GM19240 (cell line): ENCODE data around the gene SLC4A1AP.
"Not testable (repeated sequence)": the region's sequence is repeated elsewhere in the genome, so short reads cannot be mapped to it uniquely, and the experiment has no call there.

Experiments used
- DNase-seq: peaks from one replicate; pipeline ENCODE4 v3.0.0; 2011; ENCODE audit warnings: low spot score; ENCODE audit not compliant: insufficient read length

SLC4A1AP gene

DNA sequence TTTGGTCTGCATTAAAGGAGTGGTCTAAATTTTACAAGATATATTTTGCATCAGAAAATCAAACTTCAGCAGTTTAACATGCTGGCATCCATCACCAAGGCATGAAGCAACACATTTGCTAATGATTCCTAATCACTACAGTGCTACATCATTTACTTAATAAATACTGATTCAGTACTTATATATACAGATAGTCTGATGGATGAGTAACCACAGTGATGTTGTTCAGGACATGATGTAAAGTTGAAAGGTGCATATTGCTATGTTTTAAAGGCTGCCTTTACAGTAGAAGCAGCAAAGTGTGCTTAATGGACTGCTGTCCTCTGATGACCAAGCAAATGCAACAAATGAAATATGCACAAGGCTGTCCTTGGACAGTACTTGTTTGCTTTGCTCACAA is 11.3 kb upstream of the SLC4A1AP start:
- no peak for DNase-seq

DNA sequence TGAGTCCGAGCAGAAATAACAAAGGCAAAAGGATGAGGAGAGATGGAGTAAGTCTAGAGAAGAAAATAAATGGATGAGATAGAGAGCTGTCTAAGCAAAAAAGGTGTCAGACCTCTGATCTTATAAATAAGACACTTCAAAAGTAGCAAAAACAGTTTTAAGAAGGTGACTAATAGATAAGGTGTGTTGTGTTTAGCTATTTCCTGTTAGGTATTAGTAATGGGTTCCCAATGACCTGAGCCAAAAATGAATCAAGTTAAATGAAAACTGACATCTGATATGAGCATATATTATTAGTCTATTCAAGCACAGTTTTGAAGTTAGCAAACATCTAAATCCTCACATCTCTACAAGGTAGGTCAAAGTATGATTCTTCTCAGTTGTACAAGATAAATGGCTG is 10.9 kb upstream of the SLC4A1AP start:
- no peak for DNase-seq

DNA sequence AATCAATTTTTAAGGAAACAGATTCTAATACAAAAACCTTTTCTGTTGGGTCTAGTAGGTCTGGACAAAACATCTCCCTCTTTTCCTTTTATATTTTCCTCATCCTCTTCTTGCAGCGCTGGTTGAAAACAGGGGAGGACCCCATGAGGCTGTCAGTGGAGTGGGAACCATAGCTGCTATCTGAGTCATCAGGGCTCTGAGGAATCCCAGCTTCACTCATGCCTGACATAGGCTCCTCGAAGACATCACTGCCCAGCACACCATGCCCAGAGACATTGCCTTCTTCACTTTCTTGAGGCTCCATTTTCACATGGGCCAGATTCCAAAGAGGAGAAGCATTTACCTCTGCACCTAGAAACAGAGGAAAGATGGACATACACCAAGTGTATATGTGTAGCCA is 10.3 kb upstream of the SLC4A1AP start:
- DNase-seq = no peak

DNA sequence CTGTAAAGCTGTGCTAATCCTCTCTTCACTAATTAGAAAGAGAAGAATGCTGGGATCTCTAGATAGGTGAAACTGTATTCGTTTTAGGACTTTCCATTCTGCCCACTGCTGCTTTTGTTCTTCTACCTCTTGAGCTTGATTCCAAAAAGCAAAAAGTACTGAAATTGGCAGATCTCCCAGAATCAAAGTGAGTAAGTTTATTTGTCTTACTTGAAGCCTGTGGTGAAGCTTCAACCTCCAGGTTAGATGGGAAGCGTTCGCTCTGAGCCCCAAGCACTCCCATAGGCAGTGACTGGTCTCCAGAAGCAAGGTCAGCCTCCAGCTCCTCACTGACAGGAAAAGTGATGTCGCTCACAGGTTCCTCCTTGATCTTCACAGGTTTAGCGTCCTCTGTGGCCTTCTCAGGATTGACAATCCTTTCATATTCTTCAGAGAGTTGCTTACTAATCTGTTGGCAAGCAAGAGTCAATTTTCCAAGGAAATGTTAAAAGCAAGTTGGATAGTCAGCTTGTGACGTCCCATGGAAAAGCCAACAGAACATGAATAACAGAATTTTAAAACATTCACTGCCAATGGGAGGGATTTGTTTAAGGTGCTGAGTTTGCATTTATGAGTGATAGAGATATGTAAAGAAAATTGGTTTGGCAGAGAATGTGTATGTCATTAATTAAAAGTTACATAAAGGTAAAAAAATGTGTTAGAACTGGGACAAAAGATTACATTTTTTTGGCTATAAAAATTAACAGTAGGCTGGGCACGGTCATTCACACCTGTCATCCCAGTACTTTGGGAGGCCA is 8.3 kb upstream of the SLC4A1AP start:
- DNase-seq = no peak

DNA sequence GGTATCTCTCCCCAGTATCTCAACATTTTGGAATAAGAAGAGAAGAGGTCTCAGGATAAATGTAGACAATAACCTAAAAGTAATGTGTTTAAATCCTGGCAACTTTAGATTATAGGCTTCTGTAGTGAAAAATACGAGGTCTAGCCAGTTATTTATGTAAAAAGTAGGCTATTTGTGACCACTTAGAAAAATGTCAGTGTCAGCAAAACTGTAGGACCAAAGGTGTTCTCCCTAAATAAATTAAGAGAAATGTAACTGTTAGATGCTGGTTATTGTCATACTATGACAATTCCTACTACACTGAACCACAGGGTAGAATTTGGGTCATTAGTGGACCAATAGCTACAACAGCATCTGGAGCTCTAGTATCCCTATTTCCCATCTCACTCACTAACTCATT is 2.3 kb upstream of the SLC4A1AP start:
- no peak for DNase-seq

DNA sequence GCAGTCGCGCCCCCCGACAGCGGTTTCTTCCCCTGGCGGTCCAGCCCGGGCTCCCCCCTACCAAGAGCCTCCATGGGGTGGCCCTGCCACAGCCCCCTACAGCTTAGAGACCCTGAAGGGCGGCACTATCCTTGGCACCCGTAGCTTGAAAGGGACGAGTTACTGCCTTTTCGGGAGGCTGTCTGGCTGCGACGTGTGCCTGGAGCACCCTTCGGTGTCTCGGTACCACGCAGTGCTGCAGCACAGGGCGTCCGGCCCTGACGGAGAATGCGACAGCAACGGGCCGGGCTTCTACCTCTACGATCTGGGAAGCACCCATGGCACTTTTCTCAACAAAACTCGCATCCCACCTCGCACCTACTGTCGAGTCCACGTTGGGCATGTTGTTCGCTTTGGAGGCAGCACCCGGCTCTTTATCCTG is 475 bp downstream of the SLC4A1AP start:
- no peak for DNase-seq

DNA sequence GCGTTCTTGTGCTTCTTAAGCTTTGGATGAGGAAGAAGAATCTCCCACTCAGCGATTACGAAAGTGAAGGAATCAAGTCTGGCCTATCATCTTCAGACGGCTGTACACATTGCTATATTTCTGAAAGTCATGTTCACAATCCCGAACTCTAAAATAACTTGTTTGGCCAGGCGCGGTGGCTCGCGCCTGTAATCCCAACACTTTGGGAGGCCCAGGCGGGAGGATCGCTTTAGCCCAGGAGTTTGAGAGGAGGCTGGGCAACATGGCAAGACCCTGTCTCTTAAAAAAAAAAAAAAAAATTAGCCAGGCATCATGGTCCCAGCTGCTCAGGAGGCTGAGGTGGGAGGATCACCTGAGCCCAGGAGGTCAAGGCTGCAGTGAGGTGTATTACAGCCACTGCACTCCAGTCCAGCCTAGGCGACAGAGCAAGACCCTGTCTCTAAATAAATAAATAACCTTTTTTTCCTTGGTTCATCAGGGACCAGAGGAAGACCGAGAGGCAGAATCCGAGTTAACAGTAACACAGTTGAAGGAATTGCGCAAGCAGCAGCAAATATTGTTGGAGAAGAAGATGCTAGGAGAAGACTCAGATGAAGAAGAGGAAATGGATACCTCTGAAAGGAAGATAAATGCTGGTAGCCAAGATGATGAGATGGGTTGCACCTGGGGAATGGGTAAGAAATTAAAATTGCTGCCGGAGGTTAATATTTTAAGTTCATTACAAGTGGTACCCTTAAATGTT is 1.1 kb downstream of the SLC4A1AP start:
- DNase-seq = no peak

DNA sequence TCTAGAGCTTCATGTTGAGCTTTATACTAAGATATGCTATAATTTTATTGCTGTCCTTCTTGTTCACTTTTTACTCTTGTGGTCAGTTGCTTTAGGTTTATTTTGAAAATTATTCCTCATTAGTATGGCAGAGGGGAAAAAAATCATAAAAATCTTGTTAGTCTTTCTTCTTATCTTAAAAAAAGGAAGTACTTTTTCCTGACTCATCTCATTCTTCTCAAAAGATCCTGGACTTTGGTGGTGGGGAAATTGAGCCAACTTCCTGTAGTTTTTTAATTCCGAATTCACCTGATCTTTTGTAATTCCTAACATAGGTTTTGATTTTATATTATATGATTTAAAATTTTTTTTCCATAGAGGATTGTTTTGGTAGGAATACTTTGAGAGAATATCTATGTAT is 3.8 kb downstream of the SLC4A1AP start:
- no peak for DNase-seq

DNA sequence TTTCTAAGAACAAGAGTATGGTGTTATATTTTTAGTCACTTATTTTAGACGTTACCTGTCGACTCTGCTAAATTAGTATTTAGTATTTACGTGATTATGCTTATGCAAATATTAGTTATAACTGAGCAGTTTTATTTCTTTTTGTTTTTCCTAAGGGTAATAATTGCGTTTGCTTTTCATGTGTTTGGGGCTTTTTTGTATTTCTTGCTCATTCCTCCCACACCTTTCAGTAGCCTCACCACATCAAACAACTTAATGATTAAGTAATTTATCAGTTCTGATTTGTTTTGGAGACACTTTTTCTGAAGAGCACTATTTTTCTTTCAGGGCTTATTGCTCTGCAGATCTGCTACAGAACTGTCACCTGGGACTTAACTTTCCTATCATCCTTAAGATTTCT is 7.5 kb downstream of the SLC4A1AP start:
- no peak for DNase-seq

DNA sequence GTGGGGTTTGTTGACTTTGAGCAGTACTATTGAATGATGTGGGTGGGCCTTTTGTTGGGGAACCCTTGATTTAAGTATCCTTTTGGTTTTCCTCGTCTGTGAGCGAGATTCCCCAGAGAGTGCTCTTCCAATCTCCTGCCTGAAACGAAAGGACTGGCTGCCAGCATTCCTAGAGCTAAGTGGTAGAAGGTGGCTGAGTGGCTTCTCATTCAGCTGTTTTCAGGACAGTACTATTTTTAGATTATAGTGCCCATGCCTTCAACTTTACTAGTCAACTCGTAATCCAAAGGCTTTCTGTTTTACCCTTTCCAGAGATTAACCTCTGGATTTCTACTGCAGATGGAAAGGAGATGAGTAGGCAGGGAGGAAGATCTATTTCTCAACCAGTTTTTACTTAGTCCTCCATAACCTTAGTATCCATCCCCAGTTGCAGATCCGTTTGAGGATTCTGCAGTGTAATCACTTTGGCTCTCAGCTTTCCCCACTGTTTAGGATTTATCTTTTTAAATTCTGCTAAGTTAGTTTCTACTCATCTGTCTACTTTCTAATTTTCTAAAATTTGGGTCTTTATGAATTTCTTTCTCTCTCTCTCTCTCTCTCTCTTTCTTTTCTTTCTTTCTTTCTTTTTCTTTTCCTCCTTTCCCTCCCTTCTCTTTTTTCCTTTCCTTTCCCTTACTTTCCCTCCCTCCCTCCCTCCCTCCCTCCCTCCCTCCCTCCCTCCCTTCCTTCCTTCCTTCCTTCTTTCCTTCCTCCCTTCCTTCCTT is 9.2 kb downstream of the SLC4A1AP start:
- DNase-seq = no peak

DNA sequence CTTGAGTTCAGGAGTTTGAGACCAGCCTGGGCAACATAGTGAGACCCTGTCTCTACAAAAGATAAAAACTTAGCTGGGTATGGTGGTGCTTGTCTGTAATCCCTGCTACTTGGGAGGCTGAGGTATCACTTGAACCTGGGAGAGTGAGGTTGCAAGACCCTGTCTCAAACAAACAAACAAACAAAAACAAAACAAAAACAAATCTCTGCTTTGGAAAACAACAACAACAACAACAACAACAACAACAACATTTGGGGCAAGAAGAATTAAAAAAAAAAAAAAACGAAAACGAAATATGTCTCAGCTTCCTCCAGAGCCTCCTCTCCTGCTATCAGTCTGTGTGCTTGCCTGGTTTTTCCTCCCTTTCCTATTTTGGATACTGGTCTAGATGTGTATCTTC is 16.9 kb downstream of the SLC4A1AP start:
- DNase-seq = no peak

DNA sequence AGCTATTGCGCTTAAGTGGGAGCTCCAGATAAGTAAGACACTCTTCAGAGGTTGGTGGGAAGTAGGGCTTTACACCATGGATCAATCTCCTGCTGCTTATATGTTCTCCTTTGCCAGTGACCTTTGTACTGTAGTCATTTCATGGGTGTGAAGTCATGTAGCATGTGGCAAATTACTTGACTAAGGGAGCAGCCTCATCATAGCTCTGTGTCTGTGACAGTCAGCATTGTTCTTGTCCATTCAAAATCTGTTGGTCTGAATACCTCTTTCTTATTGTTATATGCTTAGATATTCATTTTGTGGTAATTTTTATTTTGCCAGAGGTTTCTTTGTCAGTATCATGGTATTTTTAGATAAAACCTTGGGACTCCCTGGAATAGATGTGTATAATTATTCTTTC is 18.2 kb downstream of the SLC4A1AP start:
- DNase-seq = no peak

DNA sequence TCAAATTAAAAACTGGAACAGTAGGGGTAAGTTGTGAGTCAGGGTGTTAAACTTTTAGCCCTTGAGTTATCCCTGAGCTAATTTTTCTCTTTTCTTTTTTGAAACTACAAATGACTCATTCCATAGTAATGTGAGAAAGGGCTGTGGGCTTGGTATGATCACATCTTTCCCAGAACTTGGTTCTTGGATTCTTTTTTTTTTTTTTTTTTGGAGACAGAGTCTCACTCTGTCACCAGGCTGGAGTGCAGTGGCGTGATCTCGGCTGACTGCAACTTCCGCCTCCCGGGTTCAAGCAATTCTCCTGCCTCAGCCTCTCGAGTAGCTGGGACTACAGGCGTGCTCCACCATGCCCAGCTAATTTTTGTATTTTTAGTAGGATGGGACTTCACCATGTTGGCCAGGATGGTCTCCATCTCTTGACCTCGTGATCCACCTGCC is 18.7 kb downstream of the SLC4A1AP start:
- DNase-seq = not testable (repeated sequence)

DNA sequence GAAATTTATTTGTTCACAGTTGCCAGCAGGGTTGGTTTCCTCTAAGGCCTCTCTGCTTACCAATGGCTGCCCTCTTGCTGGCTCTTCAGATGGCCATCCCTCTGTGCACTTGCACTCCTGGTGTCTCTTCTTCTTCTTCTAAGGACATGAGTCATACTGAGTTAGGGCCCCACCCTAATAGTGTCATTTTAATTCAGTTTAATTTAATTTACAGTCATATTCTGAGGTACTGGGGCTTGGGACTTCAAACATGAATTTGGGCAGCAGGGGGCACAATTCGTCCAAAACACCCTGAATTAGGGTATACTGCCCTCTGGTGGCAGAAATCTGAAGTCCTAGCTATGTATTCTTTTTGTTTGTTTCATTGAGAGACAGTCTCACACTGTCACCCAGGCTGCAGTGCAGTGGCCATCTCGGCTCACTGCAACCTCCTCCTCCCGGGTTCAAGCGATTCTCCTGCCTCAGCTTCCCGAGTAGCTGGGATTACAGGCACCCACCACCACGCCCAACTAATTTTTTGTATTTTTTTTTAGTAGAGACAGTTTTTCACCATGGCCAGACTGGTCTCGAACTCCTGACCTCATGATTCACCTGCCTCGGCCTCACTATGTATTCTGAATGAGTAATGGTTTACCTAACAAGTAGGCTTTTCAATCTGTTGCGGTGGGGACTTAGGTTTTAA is 19.8 kb downstream of the SLC4A1AP start:
- DNase-seq = peak; percentile 19

DNA sequence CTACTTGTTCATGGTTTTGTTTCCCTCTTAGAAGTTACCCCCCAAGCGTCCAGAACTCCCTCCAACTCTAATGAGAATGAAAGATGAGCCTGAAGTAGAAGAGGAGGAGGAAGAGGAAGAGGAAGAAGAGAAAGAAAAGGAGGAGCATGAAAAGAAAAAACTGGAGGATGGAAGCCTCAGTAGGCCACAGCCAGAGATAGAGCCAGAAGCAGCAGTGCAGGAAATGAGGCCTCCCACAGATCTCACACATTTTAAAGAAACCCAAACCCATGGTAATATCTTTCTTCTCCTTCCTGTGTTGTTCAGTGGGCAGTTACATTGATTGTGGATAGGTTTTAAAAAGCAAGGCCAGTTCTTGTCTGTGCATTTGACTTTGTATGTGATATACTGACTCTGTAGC is 21.3 kb downstream of the SLC4A1AP start:
- not testable (repeated sequence) for DNase-seq

DNA sequence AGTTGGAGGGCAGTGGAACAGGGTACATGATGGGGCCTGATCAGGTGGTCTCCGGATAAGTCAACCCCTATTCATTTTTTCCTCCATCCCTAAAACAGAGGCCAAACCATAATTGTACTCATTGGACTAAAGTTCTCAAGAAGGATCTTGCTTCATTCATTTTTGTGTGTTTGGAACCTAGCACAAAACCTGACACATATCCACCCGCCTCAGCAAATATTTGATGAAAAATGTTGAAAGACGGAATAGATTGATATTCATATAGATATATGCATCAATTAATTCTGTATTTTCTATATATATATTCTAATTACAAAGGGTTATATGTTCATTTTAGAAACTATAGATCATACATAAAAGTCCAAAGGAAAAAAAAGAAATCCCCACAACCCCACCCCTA is 21.9 kb downstream of the SLC4A1AP start:
- DNase-seq = no peak

DNA sequence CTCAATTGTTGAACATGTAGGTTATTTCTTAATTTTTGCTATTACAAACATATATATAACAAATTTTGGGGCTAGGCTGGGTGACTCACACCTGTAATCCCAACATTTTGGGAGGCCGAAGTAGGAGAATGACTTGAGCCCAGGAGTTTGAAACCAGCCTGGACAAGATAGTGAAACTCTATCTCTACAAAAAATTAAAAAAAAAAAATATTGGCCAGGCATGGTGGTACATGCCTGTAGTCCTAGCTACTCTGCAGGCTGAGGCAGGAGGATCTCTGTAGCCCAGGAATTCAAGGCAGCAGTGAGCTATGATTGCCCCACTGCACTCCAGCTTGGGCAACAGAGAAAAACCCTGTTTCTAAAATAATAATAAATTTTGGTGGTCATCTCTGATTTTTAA is 23.5 kb downstream of the SLC4A1AP start:
- no peak for DNase-seq

DNA sequence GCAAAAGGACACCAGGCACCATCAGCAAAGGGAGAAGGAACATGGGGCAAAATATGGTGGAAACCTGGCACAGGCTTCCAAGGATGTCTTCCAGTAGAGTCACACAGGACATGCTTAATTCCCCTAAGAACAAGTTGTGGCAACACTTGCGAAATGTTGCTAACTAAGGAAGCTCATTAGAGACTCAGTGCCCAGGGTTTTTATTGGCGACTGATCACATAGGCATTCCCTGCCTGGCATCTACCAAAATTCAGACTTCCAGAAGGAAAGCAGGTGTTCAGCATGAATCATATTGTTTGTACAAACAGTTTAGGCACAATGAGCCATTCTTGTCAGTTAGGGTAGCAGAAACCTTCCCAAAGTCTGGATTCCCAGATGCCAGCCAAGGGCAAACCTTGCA is 25.7 kb downstream of the SLC4A1AP start:
- DNase-seq = no peak

DNA sequence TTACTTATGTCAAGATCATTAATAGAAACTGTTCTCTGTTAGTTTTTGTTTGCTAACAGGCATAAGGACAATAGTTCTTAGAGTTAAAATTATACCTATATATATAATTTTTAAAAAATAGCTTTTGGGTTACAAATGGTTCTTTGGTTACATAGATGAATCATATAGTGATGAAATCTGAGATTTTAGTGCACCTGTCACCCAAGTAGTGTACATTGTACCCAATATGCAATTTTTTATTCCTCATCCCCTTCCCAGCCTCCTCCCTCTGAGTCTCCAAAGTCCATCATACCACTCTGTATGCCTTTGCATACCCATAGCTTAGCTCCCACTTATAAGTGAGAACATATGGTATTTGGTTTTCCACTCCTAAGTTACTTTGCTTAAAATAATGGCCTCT is 26.4 kb downstream of the SLC4A1AP start:
- DNase-seq = no peak

DNA sequence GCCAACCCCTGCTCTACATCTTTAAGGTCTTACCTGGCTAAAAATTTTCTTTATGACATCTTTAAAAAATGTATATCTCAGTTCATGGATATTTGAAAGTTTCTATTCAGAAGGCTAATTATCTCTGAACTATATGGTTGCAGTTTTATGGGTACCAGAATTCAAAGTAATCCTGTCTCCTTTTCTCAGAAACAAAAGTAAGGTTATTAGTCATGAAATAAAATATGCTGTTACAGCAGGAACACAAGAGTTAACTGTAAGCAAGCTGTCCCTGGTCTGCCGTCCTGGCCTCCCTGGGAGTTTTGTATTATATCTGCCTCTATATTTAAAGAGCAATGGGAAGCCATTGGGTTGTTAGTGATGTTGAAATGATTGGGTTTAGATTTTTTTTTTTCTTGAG is 34.0 kb downstream of the SLC4A1AP start:
- DNase-seq = no peak

DNA sequence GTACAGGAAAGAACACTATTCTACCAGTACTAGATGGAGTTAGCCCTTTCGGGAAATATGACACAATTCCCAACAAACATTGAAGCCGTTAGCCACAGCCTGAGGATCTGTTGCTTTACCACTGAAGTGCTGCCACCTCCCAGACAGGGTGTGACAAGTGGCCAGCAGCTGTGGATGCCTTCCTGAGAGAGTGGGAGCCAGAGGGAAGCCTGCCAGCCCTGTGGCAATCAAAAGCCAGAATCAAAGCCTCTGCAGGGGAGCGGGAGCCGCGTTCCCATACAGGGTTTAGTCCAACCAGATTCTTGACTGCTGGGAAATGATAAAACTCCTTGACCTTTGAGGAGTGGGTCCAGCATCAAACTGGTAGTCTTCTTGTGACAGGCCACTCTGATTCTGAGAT is 38.0 kb downstream of the SLC4A1AP start:
- DNase-seq = no peak

DNA sequence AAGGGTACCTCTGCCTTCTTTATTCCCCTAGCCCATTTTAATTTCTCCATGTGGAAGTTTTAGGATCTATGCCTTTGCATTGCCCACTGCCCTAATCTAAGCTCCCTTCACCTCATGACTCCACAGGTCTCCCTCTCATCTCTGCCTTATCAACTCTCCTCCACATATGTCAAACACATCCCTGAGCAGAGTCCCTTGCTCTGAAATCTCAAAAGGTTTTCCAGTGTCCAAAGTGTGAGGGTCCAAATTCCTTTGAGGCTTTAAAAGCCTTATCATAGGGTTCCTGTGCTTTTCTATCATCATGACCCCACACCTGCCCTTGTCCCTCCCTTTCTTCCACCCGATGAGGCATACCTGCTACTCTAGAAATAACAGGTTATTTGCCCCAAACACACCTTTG is 38.6 kb downstream of the SLC4A1AP start:
- DNase-seq = no peak
